GM21526 (cell line): ENCODE results near the gene PARD3B.
"Not testable (repeated sequence)": the region's sequence is repeated elsewhere in the genome, so short reads cannot be mapped to it uniquely, and the experiment has no call there.

Source experiments
- ATAC-seq: cut with Tn5 transposase; IDR thresholded peaks from one replicate; pipeline ENCODE4 v1.9.1; 2021; ENCODE audit warnings: moderate library complexity; ENCODE audit not compliant: unreplicated experiment, low FRiP score

PARD3B gene

DNA sequence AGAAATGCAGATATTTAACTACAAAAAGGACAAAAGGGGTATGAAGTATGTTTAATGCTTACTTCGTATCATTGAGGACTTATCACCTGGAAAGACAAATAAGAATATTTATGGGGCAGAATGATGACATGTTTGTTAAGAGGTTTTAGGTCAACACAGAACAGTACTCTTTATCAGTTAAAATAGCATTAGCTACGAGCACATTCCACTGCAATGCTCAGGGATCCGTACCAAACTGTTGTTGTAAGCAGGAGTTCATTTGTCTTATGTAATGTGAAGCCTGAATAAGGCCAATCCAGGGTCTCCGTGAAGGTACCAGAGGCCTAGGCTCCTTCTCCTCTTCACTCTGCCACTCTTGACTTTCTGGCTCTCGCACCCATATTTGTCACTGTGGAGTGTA lies 671.3 kb downstream of the PARD3B start:
- ATAC-seq = no peak

DNA sequence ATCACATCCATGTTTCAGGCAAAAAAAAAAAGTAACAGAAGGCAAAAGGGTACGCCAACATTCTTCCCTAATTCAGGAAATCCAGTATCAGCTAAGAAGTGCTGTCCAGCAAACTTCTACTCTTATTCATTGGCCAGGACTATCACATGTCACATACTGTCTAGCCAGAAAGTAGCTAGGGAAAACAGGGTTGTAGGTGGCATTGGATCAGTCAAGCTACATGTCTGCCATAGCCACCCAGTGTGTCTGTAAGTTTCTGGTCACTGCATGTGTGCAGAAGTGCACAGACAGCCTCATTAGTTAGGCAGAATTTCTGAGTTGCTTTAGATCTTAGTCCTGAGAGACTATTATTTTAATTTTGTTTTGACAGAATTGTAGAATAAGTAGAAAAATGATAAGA lies 671.7 kb downstream of the PARD3B start:
- no peak for ATAC-seq

DNA sequence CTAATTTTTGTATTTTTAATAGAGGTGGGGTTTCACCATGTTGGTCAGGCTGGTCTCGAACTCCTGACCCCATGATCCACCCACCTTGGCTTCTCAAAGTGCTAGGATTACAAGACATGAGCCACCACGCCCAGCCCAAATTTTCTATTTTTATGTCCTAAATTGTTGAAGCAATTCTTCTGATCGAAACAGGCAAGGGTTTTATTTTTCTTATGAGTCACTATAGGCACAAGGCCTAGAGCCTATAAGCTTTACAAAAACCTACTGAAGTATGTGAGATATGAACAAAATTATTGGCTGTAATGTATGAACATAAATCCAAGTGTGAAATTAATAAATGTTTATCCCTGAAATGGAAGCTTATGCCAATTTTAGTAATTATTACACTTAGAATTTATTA lies 672.8 kb downstream of the PARD3B start:
- no peak for ATAC-seq

GRCh38 chr2:205218816-205219215 lies 673.5 kb downstream of the PARD3B start:
- not testable (repeated sequence) for ATAC-seq

DNA sequence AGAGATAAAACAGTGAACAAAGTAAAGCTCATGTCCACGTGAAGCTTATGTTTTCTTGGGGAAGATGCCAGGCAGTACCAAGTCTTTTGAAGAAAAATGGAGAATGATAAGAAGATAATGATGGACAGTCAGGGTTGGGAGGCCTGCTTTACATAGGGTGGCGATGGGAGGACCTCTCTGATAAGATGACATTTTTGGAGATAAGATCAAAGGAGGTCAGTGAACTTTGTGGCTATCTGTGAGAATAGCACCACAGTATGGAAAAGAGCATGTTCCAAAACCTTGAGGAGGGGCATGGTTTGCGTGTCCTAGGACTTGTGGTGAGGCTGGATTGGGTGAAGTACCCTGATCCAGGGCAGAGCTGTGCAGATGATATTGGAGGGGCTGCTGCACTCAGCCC lies 675.3 kb downstream of the PARD3B start:
- no peak for ATAC-seq

DNA sequence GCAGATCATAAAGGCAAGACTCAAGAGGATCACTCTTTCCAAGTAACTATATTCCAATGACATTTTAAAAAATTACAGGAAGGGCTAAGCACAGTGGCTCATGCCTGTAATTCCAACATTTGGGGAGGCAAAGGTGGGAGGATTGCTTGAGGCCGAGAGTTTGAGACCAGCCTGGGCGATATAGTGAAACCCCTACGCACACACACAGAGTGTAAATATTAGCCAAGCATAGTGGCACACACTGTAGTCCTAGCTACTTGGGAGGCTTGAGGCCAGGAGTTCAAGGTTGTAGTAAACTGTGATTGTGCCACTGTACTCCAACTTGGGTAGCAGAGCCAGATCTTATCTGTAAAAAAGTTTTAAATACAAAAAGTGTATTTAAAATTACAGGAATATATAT lies 686.8 kb downstream of the PARD3B start:
- ATAC-seq = no peak

GRCh38 chr2:205235434-205235833 lies 690.2 kb downstream of the PARD3B start:
- no peak for ATAC-seq

DNA sequence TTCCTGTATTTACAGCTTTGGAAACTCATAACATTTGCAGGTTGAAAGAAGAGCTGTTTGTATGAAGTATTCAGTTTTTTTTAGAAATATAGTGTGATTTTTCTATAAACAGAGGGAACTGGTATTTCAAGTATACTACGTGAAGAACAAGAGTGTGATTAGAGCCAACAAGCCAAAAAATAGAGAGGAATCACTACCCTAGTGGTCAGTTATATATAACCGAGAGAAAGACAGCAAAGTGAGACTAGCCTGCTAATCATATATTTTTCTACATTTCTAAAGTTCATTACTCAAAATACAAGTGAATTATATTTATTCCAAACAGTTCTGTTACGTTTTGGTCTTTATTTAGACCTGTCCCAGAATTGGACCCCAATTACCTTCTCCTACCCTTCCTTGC lies 692.2 kb downstream of the PARD3B start:
- no peak for ATAC-seq

- ATAC-seq = no peak
Measured at GRCh38 chr2:205245001-205245400, 699.7 kb downstream of the PARD3B start.

- no peak for ATAC-seq
Measured at GRCh38 chr2:205245652-205246051, 700.4 kb downstream of the PARD3B start.

DNA sequence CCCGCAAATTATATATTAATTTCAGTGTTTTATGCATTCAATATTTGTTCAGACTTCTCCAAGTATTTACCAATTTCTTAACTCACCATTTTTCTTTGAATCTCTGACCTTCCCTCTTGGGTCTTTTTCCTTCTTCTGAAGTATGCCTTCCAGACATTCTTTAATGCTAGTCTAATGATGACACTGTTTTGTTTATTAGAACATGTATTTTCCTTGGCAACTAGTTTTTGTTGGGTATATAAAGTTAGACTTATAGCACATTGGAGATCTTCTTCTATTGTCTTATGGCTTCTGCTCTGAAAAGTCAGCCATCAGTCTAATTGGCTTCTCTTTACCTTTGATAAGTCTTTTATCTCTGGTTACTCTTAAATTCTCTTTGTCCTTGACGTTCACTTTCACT lies 713.8 kb downstream of the PARD3B start:
- no peak for ATAC-seq

- no peak for ATAC-seq
Measured at GRCh38 chr2:205261516-205262020, 716.3 kb downstream of the PARD3B start.

DNA sequence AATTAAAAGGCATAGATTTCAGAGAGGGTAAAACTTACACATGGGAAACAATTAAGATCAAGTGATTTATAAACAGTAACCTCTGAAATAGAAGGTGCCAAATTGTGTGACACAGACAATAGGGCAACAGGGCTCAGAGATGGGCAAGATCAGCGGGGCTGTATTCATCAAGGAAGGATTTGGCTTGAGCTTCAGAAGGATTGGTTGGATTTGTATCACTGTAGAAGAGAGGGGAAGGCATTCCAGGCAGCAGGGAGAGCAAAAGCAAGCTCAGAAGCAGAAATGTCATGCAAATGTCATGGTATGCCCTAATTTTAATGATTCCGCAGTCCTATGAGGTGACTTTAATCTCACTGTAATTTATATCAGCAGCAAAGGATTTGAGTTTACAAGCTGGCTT lies 722.0 kb downstream of the PARD3B start:
- ATAC-seq = no peak

DNA sequence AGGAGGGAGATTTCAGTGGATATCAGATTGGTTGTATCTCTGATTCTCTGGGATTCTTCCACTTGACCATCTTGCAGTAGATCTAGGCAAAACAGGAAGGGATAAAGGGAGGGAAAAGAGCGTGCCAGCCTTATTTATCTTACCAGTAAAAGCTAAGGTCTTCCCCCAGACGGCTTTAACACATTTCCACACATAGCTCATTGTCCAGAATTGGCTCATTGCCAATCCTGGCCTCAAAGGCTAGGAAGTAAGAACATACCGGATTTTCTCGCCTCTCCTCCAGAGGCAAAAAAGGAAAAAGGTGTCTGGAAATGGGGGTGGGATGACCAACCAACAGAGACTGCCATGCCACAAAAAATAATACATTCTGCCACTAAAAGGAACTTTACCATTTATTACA lies 725.4 kb downstream of the PARD3B start:
- ATAC-seq = no peak

DNA sequence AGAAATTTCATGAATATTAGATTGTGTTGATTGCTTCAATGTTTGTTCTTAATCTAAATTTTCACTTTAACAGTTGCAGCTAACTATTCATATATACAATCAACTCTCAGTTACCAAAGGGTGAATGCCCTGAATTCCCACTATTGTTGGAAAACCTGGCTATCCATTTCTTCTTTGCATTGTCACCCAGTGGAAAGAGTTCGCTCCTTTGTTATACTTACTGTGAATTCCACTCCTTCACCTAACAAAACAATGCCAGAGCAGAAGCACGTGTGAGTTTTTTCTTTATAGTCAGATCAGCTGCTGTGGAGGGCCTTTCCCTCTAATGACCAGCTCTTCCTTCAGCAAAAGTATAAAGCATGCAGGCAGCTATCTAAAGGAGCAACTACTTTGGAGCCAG lies 727.9 kb downstream of the PARD3B start:
- no peak for ATAC-seq

DNA sequence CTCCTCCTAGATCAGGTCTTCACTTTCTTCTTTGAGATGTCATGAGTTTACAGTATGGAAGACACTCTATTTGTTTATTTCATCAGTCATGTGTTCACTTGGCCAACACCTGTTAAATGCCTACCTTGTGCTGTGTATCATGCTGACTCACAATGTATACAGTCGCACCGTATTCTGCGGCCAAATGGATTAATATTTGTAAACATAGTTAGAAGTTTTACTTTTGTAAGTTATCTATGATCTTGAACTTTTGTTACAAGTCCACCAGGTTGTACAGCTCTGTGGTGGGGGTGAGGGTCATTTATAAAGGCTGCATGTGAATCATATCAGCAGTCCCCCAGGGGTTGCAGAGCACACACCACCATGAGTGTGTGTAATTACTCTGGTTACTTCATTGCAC lies 728.4 kb downstream of the PARD3B start:
- no peak for ATAC-seq

DNA sequence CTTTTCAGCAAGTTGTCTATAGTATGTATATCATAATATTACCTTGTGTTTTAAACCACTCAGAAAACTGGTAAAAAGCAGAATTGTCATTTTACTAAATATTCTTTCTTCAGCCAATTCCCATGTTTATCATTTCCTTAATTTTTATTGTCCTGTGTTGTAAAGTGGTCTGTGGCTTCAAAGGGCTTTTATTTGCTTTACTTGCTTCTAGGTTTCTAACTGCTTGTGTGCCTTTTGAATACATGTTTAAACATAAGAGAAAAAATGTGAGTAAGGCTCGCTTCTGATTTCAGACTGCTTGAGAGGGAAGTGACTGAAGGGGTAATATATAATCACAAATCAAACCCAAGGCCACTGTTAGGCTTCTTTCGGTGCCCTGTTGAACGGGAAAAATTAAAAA lies 729.5 kb downstream of the PARD3B start:
- no peak for ATAC-seq

DNA sequence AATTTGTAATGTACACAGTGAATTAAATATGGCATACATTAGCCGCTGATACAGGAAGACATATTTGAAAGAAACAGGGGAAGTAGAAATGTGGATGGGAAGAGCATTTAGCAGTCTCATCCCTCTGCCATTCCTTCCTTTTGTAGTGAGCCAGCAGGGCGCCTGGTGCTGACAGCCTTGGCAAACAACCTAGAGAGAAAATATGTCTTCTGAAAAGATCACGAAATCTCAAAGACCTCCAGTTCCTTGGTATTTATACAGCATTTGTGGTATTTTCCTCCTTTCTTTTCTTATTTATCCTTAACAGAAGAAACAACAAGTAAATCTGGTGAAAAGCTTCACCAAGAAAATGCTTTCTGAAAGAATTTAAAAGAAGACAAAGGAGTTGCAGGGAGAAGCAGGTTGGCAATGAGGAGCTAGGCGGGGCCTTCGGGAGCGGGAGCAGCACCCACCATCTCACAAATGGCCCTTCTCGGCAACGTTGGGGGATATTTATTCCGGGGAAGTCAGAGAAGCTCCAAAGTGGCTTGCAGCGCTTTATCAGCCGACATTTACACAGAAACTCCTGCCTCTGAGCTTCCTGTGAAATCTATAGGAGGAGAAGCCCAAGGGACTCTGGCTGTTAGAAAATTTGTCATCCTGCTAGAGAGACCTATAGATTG lies 731.0 kb downstream of the PARD3B start:
- ATAC-seq = no peak

GRCh38 chr2:205280596-205281236 lies 735.4 kb downstream of the PARD3B start:
- ATAC-seq = no peak

DNA sequence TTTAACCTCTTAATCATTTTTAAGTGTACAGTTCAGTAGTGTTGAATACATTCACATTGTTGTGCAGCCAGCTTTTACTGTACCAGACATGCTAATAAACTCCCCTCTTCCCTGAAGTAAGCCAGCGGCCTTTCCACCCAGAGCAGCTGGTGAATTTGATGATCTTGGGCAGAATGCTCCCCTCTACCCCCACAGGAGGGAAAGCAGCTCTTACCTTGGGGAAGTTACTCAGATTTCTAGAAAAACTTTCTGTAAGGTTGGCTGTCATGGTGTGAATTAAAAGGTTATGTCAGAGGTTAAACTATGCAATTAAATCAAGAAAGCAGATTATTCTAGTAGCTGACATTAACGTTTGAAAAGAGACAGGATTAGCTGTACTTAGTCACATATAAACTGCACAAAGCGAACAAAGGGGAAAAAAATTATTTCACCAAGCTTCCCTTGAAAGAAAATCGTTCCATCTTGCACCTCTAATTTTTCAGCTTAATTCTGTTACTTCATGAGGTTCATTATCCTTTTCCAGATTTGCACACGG lies 738.5 kb downstream of the PARD3B start:
- no peak for ATAC-seq

- no peak for ATAC-seq
Measured at GRCh38 chr2:205284334-205284733, 739.1 kb downstream of the PARD3B start.

DNA sequence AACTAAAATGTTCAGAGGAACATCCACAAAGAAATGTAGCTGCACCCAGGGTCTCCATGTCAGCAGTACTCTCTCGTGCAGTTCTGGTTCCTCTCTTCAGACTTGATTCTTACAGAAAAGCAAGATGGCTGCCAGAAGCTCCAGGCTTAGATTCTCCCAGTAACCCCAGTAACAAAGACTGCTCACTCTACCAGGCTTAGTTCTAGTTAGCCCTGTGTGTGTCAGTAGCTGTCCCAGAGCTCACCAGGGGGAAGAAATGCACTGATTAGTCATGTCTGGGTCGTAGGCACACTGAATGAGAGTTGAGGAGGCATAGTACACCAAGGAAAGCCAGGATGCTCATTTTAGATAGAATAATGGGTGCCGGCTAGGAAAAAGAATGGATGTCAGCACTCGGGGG lies 742.0 kb downstream of the PARD3B start:
- ATAC-seq = no peak
